COLO829 (cell line): Measurements from ENCODE around the gene COG7.

Experiments used
- DNase-seq: peaks from one replicate; pipeline ENCODE4 v3.0.0; 2012; ENCODE audit warnings: low spot score

COG7 gene

GRCh38 chr16:23357761-23358290 is 95.2 kb downstream of the COG7 start:
- no peak for DNase-seq

- DNase-seq = no peak
These were observed 96.0 kb downstream of the COG7 start for GRCh38 chr16:23356941-23357340.

GRCh38 chr16:23355106-23355670 is 97.8 kb downstream of the COG7 start:
- no peak for DNase-seq

- no peak for DNase-seq
These were observed 98.7 kb downstream of the COG7 start for GRCh38 chr16:23354246-23354645.

- no peak for DNase-seq
These were observed 99.5 kb downstream of the COG7 start for GRCh38 chr16:23353440-23353839.

GRCh38 chr16:23351360-23351759 is 101.6 kb downstream of the COG7 start:
- no peak for DNase-seq

GRCh38 chr16:23348579-23349469 is 104.2 kb downstream of the COG7 start:
- DNase-seq = no peak

GRCh38 chr16:23345237-23345636 is 107.8 kb downstream of the COG7 start:
- DNase-seq = no peak

- no peak for DNase-seq
These were observed 109.1 kb downstream of the COG7 start for GRCh38 chr16:23343643-23344612.

GRCh38 chr16:23342083-23342640 is 110.8 kb downstream of the COG7 start:
- DNase-seq = no peak

GRCh38 chr16:23339787-23340186 is 113.2 kb downstream of the COG7 start:
- DNase-seq = no peak
